ENCODE results near the gene F11R.
"Not testable (repeated sequence)": the region's sequence is repeated elsewhere in the genome, so short reads cannot be mapped to it uniquely, and the experiment has no call there.

The F11R gene

GRCh38 chr1:161013131-161013487, 7.8 kb downstream of the F11R start:
- DNase-seq (ENCODE audit: low spot score) = no peak

GRCh38 chr1:161012420-161012819, 8.5 kb downstream of the F11R start:
- no peak for DNase-seq (ENCODE audit: low spot score)

- no peak for DNase-seq (ENCODE audit: low spot score)
These were observed 11.2 kb downstream of the F11R start for GRCh38 chr1:161009602-161010211.

- DNase-seq (ENCODE audit: low spot score) = no peak
These were observed 12.0 kb downstream of the F11R start for GRCh38 chr1:161008869-161009510.

- DNase-seq (ENCODE audit: low spot score) = no peak
These were observed 13.6 kb downstream of the F11R start for GRCh38 chr1:161007369-161007768.

GRCh38 chr1:161006563-161006962, 14.4 kb downstream of the F11R start:
- no peak for DNase-seq (ENCODE audit: low spot score)

GRCh38 chr1:161001525-161001924, 19.4 kb downstream of the F11R start:
- DNase-seq (ENCODE audit: low spot score) = no peak

GRCh38 chr1:161000736-161001480, 20.0 kb downstream of the F11R start:
- DNase-seq (ENCODE audit: low spot score) = no peak

- no peak for DNase-seq (ENCODE audit: low spot score)
These were observed 21.6 kb downstream of the F11R start for GRCh38 chr1:160999376-160999775.

- peak; percentile 74 for DNase-seq (ENCODE audit: low spot score)
These were observed 23.5 kb downstream of the F11R start for GRCh38 chr1:160997323-160998038.

- DNase-seq (ENCODE audit: low spot score) = no peak
These were observed 24.8 kb downstream of the F11R start for GRCh38 chr1:160996178-160996577.

- DNase-seq (ENCODE audit: low spot score) = peak; percentile 56
These were observed 27.3 kb downstream of the F11R start for GRCh38 chr1:160993544-160994193.

- DNase-seq (ENCODE audit: low spot score) = not testable (repeated sequence)
These were observed 28.9 kb downstream of the F11R start for GRCh38 chr1:160992036-160992435.

- no peak for DNase-seq (ENCODE audit: low spot score)
These were observed 33.4 kb downstream of the F11R start for GRCh38 chr1:160987359-160988050.

GRCh38 chr1:160985723-160986122, 35.2 kb downstream of the F11R start:
- DNase-seq (ENCODE audit: low spot score) = no peak

GRCh38 chr1:160981584-160982411, 39.2 kb downstream of the F11R start:
- DNase-seq (ENCODE audit: low spot score) = no peak

- DNase-seq (ENCODE audit: low spot score) = no peak
These were observed 41.7 kb downstream of the F11R start for GRCh38 chr1:160979286-160979685.

GRCh38 chr1:160978510-160978927, 42.4 kb downstream of the F11R start:
- no peak for DNase-seq (ENCODE audit: low spot score)

GRCh38 chr1:160975026-160975425, 45.9 kb downstream of the F11R start:
- DNase-seq (ENCODE audit: low spot score) = no peak

- no peak for DNase-seq (ENCODE audit: low spot score)
These were observed 47.5 kb downstream of the F11R start for GRCh38 chr1:160973491-160973890.

GRCh38 chr1:160972939-160973338, 48.0 kb downstream of the F11R start:
- DNase-seq (ENCODE audit: low spot score) = no peak
